Measurements from ENCODE around the gene FOLR2.
"Not testable (repeated sequence)": the region's sequence is repeated elsewhere in the genome, so short reads cannot be mapped to it uniquely, and the experiment has no call there.

FOLR2 gene

GRCh38 chr11:72201445-72201844 is 15.1 kb upstream of the FOLR2 start:
- H2BK120ac ChIP-seq (ENCODE audit: insufficient read depth, low read length, poor library complexity); H2AFZ ChIP-seq (ENCODE audit: insufficient read depth, low read length, poor library complexity); DNase-seq; H3K4ac ChIP-seq (ENCODE audit: low read depth, low read length); H3K79me1 ChIP-seq (ENCODE audit: low read length); H4K91ac ChIP-seq (ENCODE audit: low read depth, low read length); H3K27ac ChIP-seq (ENCODE audit: low read depth, low read length); H3K36me3 ChIP-seq (ENCODE audit: control insufficient read depth in 1 of 2, insufficient read depth in 2 of 2, low read length in 2 of 2); H3K9me3 ChIP-seq (ENCODE audit: insufficient read depth, low read depth, low read length); H3K4me1 ChIP-seq (ENCODE audit: control insufficient read depth in 1 of 2, insufficient read depth in 2 of 2, low read length in 2 of 2); H2AK5ac ChIP-seq (ENCODE audit: low read length); H3K27me3 ChIP-seq (ENCODE audit: insufficient read depth, low read length); H4K12ac ChIP-seq (ENCODE audit: low read depth, low read length); H3K9ac ChIP-seq (ENCODE audit: low read length); H2BK5ac ChIP-seq (ENCODE audit: low read depth, low read length, poor library complexity); H4K8ac ChIP-seq (ENCODE audit: low read depth, low read length); H3K4me3 ChIP-seq (ENCODE audit: low read depth, low read length); H3K79me2 ChIP-seq (ENCODE audit: control insufficient read depth, insufficient read depth, low read length, poor library complexity); H3K18ac ChIP-seq (ENCODE audit: low read length); H3K14ac ChIP-seq (ENCODE audit: low read length); H2BK12ac ChIP-seq (ENCODE audit: low read length); H3K4me2 ChIP-seq (ENCODE audit: low read length); H3K23ac ChIP-seq (ENCODE audit: low read length): not testable (repeated sequence)
- WGBS (ENCODE audit: extremely low coverage, insufficient coverage, insufficient read length): no CpG with 5 or more reads among the region's 43 CpGs

- H3K4me2 ChIP-seq (ENCODE audit: low read length): no peak overlapping the region
- no peak overlapping the region for H3K27ac ChIP-seq (ENCODE audit: low read depth, low read length)
- no peak overlapping the region for H2BK120ac ChIP-seq (ENCODE audit: insufficient read depth, low read length, poor library complexity)
- no peak overlapping the region for H2AFZ ChIP-seq (ENCODE audit: insufficient read depth, low read length, poor library complexity)
- H2AK5ac ChIP-seq (ENCODE audit: low read length): no peak overlapping the region
- peaks cover 3% of the 10 kb centered on the region for H3K79me1 ChIP-seq (ENCODE audit: low read length)
- H3K9ac ChIP-seq (ENCODE audit: low read length): no peak overlapping the region
- H3K4me3 ChIP-seq (ENCODE audit: low read depth, low read length): no peak overlapping the region
- no peak overlapping the region for H2BK5ac ChIP-seq (ENCODE audit: low read depth, low read length, poor library complexity)
- no peak overlapping the region for H3K18ac ChIP-seq (ENCODE audit: low read length)
- no peaks in the 10 kb centered on the region for H3K27me3 ChIP-seq (ENCODE audit: insufficient read depth, low read length)
- DNase-seq: no peak
- H3K4ac ChIP-seq (ENCODE audit: low read depth, low read length): no peak overlapping the region
- H2BK12ac ChIP-seq (ENCODE audit: low read length): no peak overlapping the region
- no CpG with 5 or more reads among the region's 6 CpGs for WGBS (ENCODE audit: extremely low coverage, insufficient coverage, insufficient read length)
- no peaks in the 10 kb centered on the region for H3K79me2 ChIP-seq (ENCODE audit: control insufficient read depth, insufficient read depth, low read length, poor library complexity)
- H4K91ac ChIP-seq (ENCODE audit: low read depth, low read length): no peak overlapping the region
- no peaks in the 10 kb centered on the region for H3K9me3 ChIP-seq (ENCODE audit: insufficient read depth, low read depth, low read length)
- no peak overlapping the region for H3K14ac ChIP-seq (ENCODE audit: low read length)
- no peak overlapping the region for H4K8ac ChIP-seq (ENCODE audit: low read depth, low read length)
- H3K36me3 ChIP-seq (ENCODE audit: control insufficient read depth in 1 of 2, insufficient read depth in 2 of 2, low read length in 2 of 2): no peaks in the 10 kb centered on the region
- no peak overlapping the region for H4K12ac ChIP-seq (ENCODE audit: low read depth, low read length)
- peaks cover 0 to 3% of the 10 kb centered on the region in 2 experiments for H3K4me1 ChIP-seq (ENCODE audit: control insufficient read depth in 1 of 2, insufficient read depth in 2 of 2, low read length in 2 of 2)
- H3K23ac ChIP-seq (ENCODE audit: low read length): no peak overlapping the region
Observed at GRCh38 chr11:72202571-72202970, 14.0 kb upstream of the FOLR2 start.

GRCh38 chr11:72203163-72203562 is 13.4 kb upstream of the FOLR2 start:
- Histone ChIP-seq H3K4ac (ENCODE audit: low read depth, low read length) (no peak overlapping the region), H4K8ac (ENCODE audit: low read depth, low read length) (no peak overlapping the region), H3K14ac (ENCODE audit: low read length) (no peak overlapping the region), H3K27ac (ENCODE audit: low read depth, low read length) (no peak overlapping the region), H3K9ac (ENCODE audit: low read length) (no peak overlapping the region), H3K79me1 (ENCODE audit: low read length) (peaks cover 3% of the 10 kb centered on the region), H2BK120ac (ENCODE audit: insufficient read depth, low read length, poor library complexity) (no peak overlapping the region), H3K4me1 (ENCODE audit: control insufficient read depth in 1 of 2, insufficient read depth in 2 of 2, low read length in 2 of 2) (peaks cover 0 to 3% of the 10 kb centered on the region in 2 experiments), H3K23ac (ENCODE audit: low read length) (no peak overlapping the region), H3K4me2 (ENCODE audit: low read length) (no peak overlapping the region), H3K18ac (ENCODE audit: low read length) (no peak overlapping the region), H3K27me3 (ENCODE audit: insufficient read depth, low read length) (no peaks in the 10 kb centered on the region), H2BK12ac (ENCODE audit: low read length) (no peak overlapping the region), H2BK5ac (ENCODE audit: low read depth, low read length, poor library complexity) (no peak overlapping the region), H2AFZ (ENCODE audit: insufficient read depth, low read length, poor library complexity) (no peak overlapping the region), H4K91ac (ENCODE audit: low read depth, low read length) (no peak overlapping the region), H4K12ac (ENCODE audit: low read depth, low read length) (no peak overlapping the region), H3K4me3 (ENCODE audit: low read depth, low read length) (no peak overlapping the region), H2AK5ac (ENCODE audit: low read length) (no peak overlapping the region), H3K79me2 (ENCODE audit: control insufficient read depth, insufficient read depth, low read length, poor library complexity) (no peaks in the 10 kb centered on the region), H3K9me3 (ENCODE audit: insufficient read depth, low read depth, low read length) (no peaks in the 10 kb centered on the region), H3K36me3 (ENCODE audit: control insufficient read depth in 1 of 2, insufficient read depth in 2 of 2, low read length in 2 of 2) (no peaks in the 10 kb centered on the region)
- DNase-seq: no peak
- WGBS (ENCODE audit: extremely low coverage, insufficient coverage, insufficient read length): no CpG with 5 or more reads among the region's 2 CpGs

GRCh38 chr11:72204886-72205285 is 11.7 kb upstream of the FOLR2 start:
- Histone ChIP-seq H3K4ac (ENCODE audit: low read depth, low read length) (no peak overlapping the region), H4K91ac (ENCODE audit: low read depth, low read length) (no peak overlapping the region), H3K14ac (ENCODE audit: low read length) (no peak overlapping the region), H3K4me2 (ENCODE audit: low read length) (no peak overlapping the region), H3K79me2 (ENCODE audit: control insufficient read depth, insufficient read depth, low read length, poor library complexity) (no peaks in the 10 kb centered on the region), H3K27ac (ENCODE audit: low read depth, low read length) (no peak overlapping the region), H4K12ac (ENCODE audit: low read depth, low read length) (no peak overlapping the region), H3K9ac (ENCODE audit: low read length) (no peak overlapping the region), H3K18ac (ENCODE audit: low read length) (no peak overlapping the region), H4K8ac (ENCODE audit: low read depth, low read length) (no peak overlapping the region), H3K9me3 (ENCODE audit: insufficient read depth, low read depth, low read length) (peaks cover 1% of the 10 kb centered on the region), H2AK5ac (ENCODE audit: low read length) (no peak overlapping the region), H3K36me3 (ENCODE audit: control insufficient read depth in 1 of 2, insufficient read depth in 2 of 2, low read length in 2 of 2) (no peaks in the 10 kb centered on the region), H3K4me1 (ENCODE audit: control insufficient read depth in 1 of 2, insufficient read depth in 2 of 2, low read length in 2 of 2) (no peaks in the 10 kb centered on the region), H2AFZ (ENCODE audit: insufficient read depth, low read length, poor library complexity) (no peak overlapping the region), H3K79me1 (ENCODE audit: low read length) (no peaks in the 10 kb centered on the region), H2BK120ac (ENCODE audit: insufficient read depth, low read length, poor library complexity) (no peak overlapping the region), H3K23ac (ENCODE audit: low read length) (no peak overlapping the region), H3K4me3 (ENCODE audit: low read depth, low read length) (no peak overlapping the region), H2BK12ac (ENCODE audit: low read length) (no peak overlapping the region), H3K27me3 (ENCODE audit: insufficient read depth, low read length) (no peaks in the 10 kb centered on the region), H2BK5ac (ENCODE audit: low read depth, low read length, poor library complexity) (no peak overlapping the region)
- DNase-seq: no peak
